ENCODE measurements around the gene BTBD2. TPM values are rescaled to one million over a fixed set of nuclear protein-coding genes. Genes with fewer than 3 reads are reported as not detected.

BTBD2 gene
- total RNA-seq, 1 donor from 2014 or later, result 65.9 TPM

DNA sequence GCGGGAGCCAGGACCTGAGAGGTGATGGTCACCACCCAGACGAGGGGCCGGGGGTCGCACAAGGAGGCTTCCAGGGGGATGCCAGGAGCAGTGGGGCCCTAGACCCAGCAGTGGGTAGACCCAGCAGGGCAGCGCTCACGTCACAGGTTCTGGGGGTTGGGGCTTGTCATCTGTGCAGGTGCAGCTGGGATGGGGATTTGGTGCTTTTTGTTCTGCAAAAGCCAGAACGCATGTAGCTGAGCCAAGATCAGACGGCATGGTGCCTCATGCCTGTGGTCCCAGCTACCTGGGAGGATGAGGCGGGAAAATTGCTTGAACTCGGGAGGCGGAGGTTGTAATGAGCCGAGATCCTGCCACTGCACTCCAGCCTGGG, 59.4 kb downstream of the BTBD2 start:
- no peak overlapping the region for H3K27ac Mint-ChIP-seq (ENCODE audit: unreplicated experiment)
- TF ChIP-seq, protein P1, sequence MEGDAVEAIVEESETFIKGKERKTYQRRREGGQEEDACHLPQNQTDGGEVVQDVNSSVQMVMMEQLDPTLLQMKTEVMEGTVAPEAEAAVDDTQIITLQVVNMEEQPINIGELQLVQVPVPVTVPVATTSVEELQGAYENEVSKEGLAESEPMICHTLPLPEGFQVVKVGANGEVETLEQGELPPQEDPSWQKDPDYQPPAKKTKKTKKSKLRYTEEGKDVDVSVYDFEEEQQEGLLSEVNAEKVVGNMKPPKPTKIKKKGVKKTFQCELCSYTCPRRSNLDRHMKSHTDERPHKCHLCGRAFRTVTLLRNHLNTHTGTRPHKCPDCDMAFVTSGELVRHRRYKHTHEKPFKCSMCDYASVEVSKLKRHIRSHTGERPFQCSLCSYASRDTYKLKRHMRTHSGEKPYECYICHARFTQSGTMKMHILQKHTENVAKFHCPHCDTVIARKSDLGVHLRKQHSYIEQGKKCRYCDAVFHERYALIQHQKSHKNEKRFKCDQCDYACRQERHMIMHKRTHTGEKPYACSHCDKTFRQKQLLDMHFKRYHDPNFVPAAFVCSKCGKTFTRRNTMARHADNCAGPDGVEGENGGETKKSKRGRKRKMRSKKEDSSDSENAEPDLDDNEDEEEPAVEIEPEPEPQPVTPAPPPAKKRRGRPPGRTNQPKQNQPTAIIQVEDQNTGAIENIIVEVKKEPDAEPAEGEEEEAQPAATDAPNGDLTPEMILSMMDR (IDR thresholded peaks at IDR 0.05), result no peak
- no peak overlapping the region for H3K4me3 Mint-ChIP-seq (ENCODE audit: unreplicated experiment)
- no peaks in the 10 kb centered on the region for H3K9me3 Mint-ChIP-seq (ENCODE audit: low read depth)
- DNase-seq (ENCODE audit: low spot score), result no peak
- no peaks in the 10 kb centered on the region for H3K27me3 Mint-ChIP-seq (ENCODE audit: low read depth)
- H3K4me1 Mint-ChIP-seq (ENCODE audit: low read depth), result no peaks in the 10 kb centered on the region
- peaks cover 2% of the 10 kb centered on the region for H3K36me3 Mint-ChIP-seq (ENCODE audit: low read depth)

DNA sequence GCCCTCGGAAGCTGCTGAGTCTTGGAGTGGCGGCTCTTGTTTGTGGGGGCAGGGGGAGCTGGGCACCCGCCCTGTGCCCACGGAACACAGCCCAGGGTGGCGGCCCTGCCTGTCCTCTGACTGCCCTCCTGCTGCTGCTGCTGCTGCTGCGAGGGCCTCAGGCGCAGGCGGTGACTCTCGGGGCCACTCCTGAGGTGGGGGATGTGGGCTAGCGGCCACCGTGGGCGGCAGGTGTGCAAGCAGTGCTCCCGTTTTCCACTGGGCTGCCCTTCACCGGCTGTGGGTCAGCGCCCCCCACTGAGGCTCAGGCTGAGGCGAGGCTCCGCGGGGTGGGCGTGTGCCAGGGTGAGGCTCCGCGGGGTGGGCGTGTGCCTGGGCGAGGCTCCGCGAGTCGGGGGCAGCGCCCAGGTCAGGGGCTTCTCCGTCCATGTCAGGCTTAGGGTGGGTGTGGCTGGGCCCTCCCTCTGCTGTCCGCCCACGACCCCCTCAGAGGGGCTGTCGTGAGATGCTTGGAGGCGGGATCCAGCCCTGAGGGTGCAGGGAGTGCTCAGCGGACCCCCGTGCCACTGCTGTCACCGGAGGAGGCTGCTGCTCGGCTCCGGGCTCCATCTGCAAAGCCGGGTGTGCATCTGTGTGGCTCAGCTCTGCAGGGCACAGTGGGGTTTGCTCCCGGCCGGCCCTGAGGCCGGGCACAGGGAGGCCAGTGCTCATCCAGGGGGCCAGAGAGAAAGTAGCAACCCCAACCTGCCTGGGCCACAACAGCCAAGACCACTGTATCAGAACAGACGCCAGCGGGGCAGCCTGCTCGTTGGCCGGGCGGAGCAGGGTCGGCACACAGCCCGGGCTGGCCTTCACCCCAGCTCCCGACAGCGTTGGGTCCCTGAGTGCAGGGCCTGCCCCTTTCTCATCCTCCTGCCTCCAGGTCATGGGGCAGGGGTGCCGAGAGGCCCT, 60.1 kb downstream of the BTBD2 start:
- no peaks in the 10 kb centered on the region for H3K4me1 Mint-ChIP-seq (ENCODE audit: low read depth)
- no peaks in the 10 kb centered on the region for H3K27me3 Mint-ChIP-seq (ENCODE audit: low read depth)
- H3K9me3 Mint-ChIP-seq (ENCODE audit: low read depth), result no peaks in the 10 kb centered on the region
- peaks cover 2% of the 10 kb centered on the region for H3K36me3 Mint-ChIP-seq (ENCODE audit: low read depth)
- TF ChIP-seq, protein P1 (IDR thresholded peaks at IDR 0.05), result no peak
- no peak for DNase-seq (ENCODE audit: low spot score)
- no peak overlapping the region for H3K4me3 Mint-ChIP-seq (ENCODE audit: unreplicated experiment)
- no peak overlapping the region for H3K27ac Mint-ChIP-seq (ENCODE audit: unreplicated experiment)

DNA sequence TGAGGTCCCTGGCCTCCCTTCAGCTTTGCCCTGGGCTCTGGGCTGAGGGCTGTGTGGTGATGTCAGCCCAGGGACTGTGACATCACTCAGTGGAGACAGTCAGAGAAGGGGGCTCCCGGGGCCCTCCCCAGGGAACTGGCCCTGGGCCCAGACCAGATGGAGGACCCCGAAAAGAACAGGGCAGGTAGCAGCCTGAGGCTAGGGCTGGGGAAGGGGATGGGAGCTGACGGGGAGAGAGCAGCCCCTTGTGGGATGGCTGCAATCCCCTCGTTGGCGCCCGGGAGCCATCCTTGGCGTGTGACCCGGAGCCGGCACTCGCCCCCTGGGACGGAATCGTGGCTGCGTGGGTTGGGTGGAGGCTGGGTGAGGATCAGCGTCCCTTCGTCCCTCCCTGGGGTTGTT, 61.0 kb downstream of the BTBD2 start:
- DNase-seq (ENCODE audit: low spot score), result no peak
- no peaks in the 10 kb centered on the region for H3K27me3 Mint-ChIP-seq (ENCODE audit: low read depth)
- H3K9me3 Mint-ChIP-seq (ENCODE audit: low read depth), result no peaks in the 10 kb centered on the region
- no peak overlapping the region for H3K4me3 Mint-ChIP-seq (ENCODE audit: unreplicated experiment)
- no peak overlapping the region for H3K27ac Mint-ChIP-seq (ENCODE audit: unreplicated experiment)
- no peaks in the 10 kb centered on the region for H3K4me1 Mint-ChIP-seq (ENCODE audit: low read depth)
- H3K36me3 Mint-ChIP-seq (ENCODE audit: low read depth), result peaks cover 2% of the 10 kb centered on the region
- TF ChIP-seq, protein P1 (IDR thresholded peaks at IDR 0.05), result no peak

DNA sequence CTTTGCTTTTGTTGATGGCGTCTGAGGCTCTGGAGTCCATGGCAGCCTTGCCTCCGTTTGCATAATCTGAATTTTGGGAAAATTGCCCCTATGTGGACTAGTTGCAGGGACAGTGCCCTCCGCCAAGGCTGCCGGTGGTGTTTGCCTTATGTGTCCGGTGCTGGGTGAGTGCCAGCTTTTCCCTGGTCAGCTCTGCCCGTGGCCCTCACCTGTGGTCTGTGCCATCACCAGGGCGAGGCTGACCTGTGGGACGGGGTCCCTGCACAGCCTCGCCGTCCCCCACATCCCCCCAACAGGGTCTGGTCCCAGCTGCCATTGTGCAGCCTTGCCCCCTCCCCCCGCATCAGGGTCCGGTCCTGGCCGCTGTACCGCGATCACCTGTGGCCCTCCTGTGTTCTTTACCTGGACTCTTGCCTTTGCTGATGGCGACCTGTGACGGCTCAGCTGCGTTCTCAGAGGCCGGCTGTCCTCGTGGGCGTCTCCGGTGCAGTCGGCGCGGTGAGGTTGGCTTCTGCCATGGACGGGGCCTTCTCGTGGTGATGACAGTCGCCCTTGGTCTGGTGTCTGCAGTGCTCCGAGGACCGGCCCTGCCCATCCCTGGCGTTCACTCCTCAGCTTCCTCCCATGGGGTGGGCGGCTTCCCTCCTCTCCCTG, 61.9 kb downstream of the BTBD2 start:
- H3K27ac Mint-ChIP-seq (ENCODE audit: unreplicated experiment), result no peak overlapping the region

DNA sequence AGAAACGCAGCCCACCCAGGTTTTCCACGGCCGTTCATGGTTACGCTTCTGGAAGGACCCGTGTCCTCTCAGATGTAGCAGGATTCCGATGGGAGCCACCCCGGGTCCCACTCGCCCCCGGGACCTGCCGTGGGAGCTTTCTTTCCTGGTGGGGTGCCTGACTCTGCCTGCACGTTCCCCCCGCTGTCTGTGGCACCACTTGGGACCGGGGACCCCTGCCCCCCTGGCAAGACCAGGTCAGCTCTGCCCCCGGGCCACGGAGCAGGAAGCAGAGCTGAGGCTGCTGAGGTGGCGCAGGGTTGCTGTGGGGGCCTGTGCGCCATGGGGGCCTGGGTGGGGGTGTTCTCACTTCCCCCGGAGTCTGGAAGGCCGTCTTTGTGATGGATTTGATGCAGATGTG, 62.5 kb downstream of the BTBD2 start:
- Mint-ChIP-seq H3K27ac (ENCODE audit: unreplicated experiment) (no peak overlapping the region), H3K9me3 (ENCODE audit: low read depth) (no peaks in the 10 kb centered on the region), H3K36me3 (ENCODE audit: low read depth) (peaks cover 2% of the 10 kb centered on the region), H3K4me3 (ENCODE audit: unreplicated experiment) (no peak overlapping the region), H3K27me3 (ENCODE audit: low read depth) (no peaks in the 10 kb centered on the region), H3K4me1 (ENCODE audit: low read depth) (peaks cover 4% of the 10 kb centered on the region)
- no peak for DNase-seq (ENCODE audit: low spot score)
- TF ChIP-seq, protein P1 (IDR thresholded peaks at IDR 0.05), result no peak

More for the DNA sequence above, 61.9 kb downstream of the BTBD2 start:
- Mint-ChIP-seq H3K36me3 (ENCODE audit: low read depth) (peaks cover 2% of the 10 kb centered on the region), H3K9me3 (ENCODE audit: low read depth) (no peaks in the 10 kb centered on the region), H3K4me1 (ENCODE audit: low read depth) (peaks cover 2% of the 10 kb centered on the region), H3K27me3 (ENCODE audit: low read depth) (no peaks in the 10 kb centered on the region), H3K4me3 (ENCODE audit: unreplicated experiment) (no peak overlapping the region)
- TF ChIP-seq, protein P1 (IDR thresholded peaks at IDR 0.05), result no peak
- no peak for DNase-seq (ENCODE audit: low spot score)
